K562 (cell line): ENCODE data around the gene KLK7. TPM values are rescaled to one million over a fixed set of nuclear protein-coding genes. Genes with fewer than 3 reads are reported as not detected.

ENCODE experiments used
- ATAC-seq: fragments of 200-7000 bp; cut with Tn5 transposase; 3 replicates; pipeline ENCODE4 v1.9.1; 2020; ENCODE audit warnings: moderate library complexity
- BruUV-seq: library from RNA; stranded (reverse); fragments of 400-500 nt; replicated peaks from 2 replicates; lab custom pipeline; 2021; lab: Mats Ljungman, UMichigan
- CTCF ChIA-PET: fragments of 300-600 bp; formaldehyde crosslinking; extraction: SDS; loops from one replicate; lab custom pipeline; 2021; ENCODE audit warnings: low intra/inter-chr PET ratio; lab: Yijun Ruan, JAX
- POLR2A ChIA-PET: fragments of 300-600, 350-650 bp; sonication (Branson Sonifier 250); formaldehyde crosslinking; extraction: SDS; loops from one replicate; lab custom pipeline; 2021; ENCODE audit warnings: antibody characterized with exemption, inconsistent platforms; lab: Yijun Ruan, JAX
- DNase-seq, 4 experiments: peaks; one replicate each; pipeline versions ENCODE4 v3.0.0 to v3.0.0-alpha.2; 2011 to 2018; ENCODE audit warnings: low spot score in 3 of 4, mixed read lengths in 3 of 4; ENCODE audit errors: extremely low read depth in 1 of 4
- FAIRE-seq: peaks from 2 replicates; lab custom pipeline; 2011; peaks lifted over from hg19 to GRCh38; lab: Jason Lieb, UNC
- H2AFZ ChIP-seq: 2 replicates; pipeline ENCODE4 v1.6.0; 2011; ENCODE audit warnings: low read depth, low read length, control low read depth, inconsistent platforms
- H3K27ac ChIP-seq: fragments of 200-600 bp; 3 replicates; pipeline ENCODE4 v1.8.0; 2011; ENCODE audit warnings: low read depth, mild to moderate bottlenecking, control low read depth, inconsistent platforms, low read length, moderate library complexity, mixed read lengths; ENCODE audit errors: extremely low read depth
- H3K27me3 ChIP-seq, 2 experiments: fragments of 300-600 bp in 1 of 2; 2 replicates in 1 of 2; 3 replicates in 1 of 2; pipeline versions ENCODE4 v1.6.0 to v1.8.0; 2011; ENCODE audit warnings: inconsistent platforms in 2 of 2, low read length in 2 of 2, mild to moderate bottlenecking in 1 of 2, mixed read lengths in 1 of 2, moderate library complexity in 1 of 2; ENCODE audit not compliant: control insufficient read depth in 2 of 2, insufficient read depth in 2 of 2
- H3K36me3 ChIP-seq: fragments of 300-600 bp; 3 replicates; pipeline ENCODE4 v1.8.0; 2011; ENCODE audit warnings: mild to moderate bottlenecking, low read length, inconsistent platforms; ENCODE audit not compliant: control insufficient read depth, insufficient read depth
- H3K4me1 ChIP-seq, 2 experiments: fragments of 200-600 bp in 1 of 2; replicated peaks in 1 of 2; 2 replicates in 1 of 2; 3 replicates in 1 of 2; pipeline versions ENCODE4 v1.5.1 to v1.8.0; 2011; ENCODE audit warnings: inconsistent platforms in 2 of 2, low read length in 2 of 2, mild to moderate bottlenecking in 1 of 2, mixed read lengths in 1 of 2, moderate library complexity in 1 of 2; ENCODE audit not compliant: control insufficient read depth in 2 of 2, insufficient read depth in 2 of 2
- H3K4me2 ChIP-seq: 2 replicates; pipeline ENCODE4 v1.6.1; 2011; ENCODE audit warnings: low read length, control low read depth, inconsistent platforms, mixed read lengths; ENCODE audit not compliant: insufficient read depth
- H3K4me3 ChIP-seq: fragments of 200-600 bp; sonication (generic), shearing (Covaris generic); 2 replicates; pipeline ENCODE4 v1.5.1; 2016; ENCODE audit warnings: control low read depth, inconsistent platforms
- H3K79me2 ChIP-seq: fragments of 200-600 bp; 3 replicates; pipeline ENCODE4 v1.8.0; 2011; ENCODE audit warnings: low read length, inconsistent platforms; ENCODE audit not compliant: control insufficient read depth, insufficient read depth
- H3K9ac ChIP-seq, 2 experiments: 2 replicates each; pipeline versions ENCODE4 v1.6.0 to v1.6.1; 2011; ENCODE audit warnings: low read depth in 2 of 2, low read length in 2 of 2, control low read depth in 1 of 2, inconsistent platforms in 1 of 2, mild to moderate bottlenecking in 1 of 2, mixed read lengths in 1 of 2; ENCODE audit not compliant: insufficient read depth in 1 of 2
- H3K9me1 ChIP-seq: one replicate; pipeline ENCODE4 v1.6.0; 2011; ENCODE audit warnings: inconsistent platforms, mild to moderate bottlenecking, low read length, moderate library complexity; ENCODE audit not compliant: control insufficient read depth, insufficient read depth
- H3K9me3 ChIP-seq: replicated peaks from 2 replicates; pipeline ENCODE4 v1.5.1; 2011; ENCODE audit warnings: low read depth, low read length, inconsistent platforms; ENCODE audit not compliant: control insufficient read depth, insufficient read depth
- H4K20me1 ChIP-seq: replicated peaks from 2 replicates; pipeline ENCODE4 v1.6.1; 2011; ENCODE audit warnings: low read length, inconsistent platforms, mixed read lengths; ENCODE audit not compliant: control insufficient read depth, insufficient read depth
- PHB ChIP-seq: fragments of 250-450 bp; sonication (Bioruptor Pico); IDR thresholded peaks from 2 replicates; pipeline ENCODE4 v1.5.0; 2021
- RBM15 ChIP-seq: fragments of 200-400 bp; formaldehyde crosslinking; IDR thresholded peaks from 2 replicates; pipeline ENCODE4 v1.6.1; 2018; ENCODE audit warnings: mild to moderate bottlenecking, low read length, moderate library complexity; ENCODE audit not compliant: insufficient read depth
- ZNF232 ChIP-seq: sonication (generic); formaldehyde crosslinking; IDR thresholded peaks from 2 replicates; pipeline ENCODE4 v1.8.0; 2022; ENCODE audit warnings: mild to moderate bottlenecking, missing genetic modification reagents
- ZNF436 ChIP-seq: fragments of 250-450, 450-650 bp; sonication (Bioruptor Pico); formaldehyde crosslinking; IDR thresholded peaks from 2 replicates; pipeline ENCODE4 v1.7.0; 2020; ENCODE audit warnings: mild to moderate bottlenecking
- ZNF77 ChIP-seq: fragments of 250-450 bp; sonication (Bioruptor Pico); IDR thresholded peaks from 2 replicates; pipeline ENCODE4 v1.5.0; 2020
- WGBS: fragments of 100-300 bp; shearing (Covaris generic); methylation state at CpG from one replicate; pipeline ENCODE4 v1.1.6; 2016; ENCODE audit warnings: low coverage, mixed read lengths; ENCODE audit not compliant: insufficient coverage; ENCODE audit errors: missing lambda C conversion rate; 5-methylcytosine and 5-hydroxymethylcytosine counted together
- in situ Hi-C: fragments of 300-500 bp; cut with MboI; formaldehyde crosslinking; loops from 4 replicates; pipeline ENCODE4 v1.15.0; 2018; ENCODE audit warnings: inconsistent platforms, mixed read lengths
- intact Hi-C: fragments of 100-400 bp; cut with micrococcal nuclease; formaldehyde crosslinking; loops from 2 replicates; pipeline ENCODE4 v1.14.2; 2022
- polyA plus RNA-seq, 8 experiments: library from polyadenylated mRNA; depleted of rRNA in 4 of 8; stranded (reverse) in 5 of 8; unstranded in 3 of 8; fragments of >200 nt; fragmentation: Nextera tagmentation in 2 of 8; fragmentation: Illumina TruSeq in 1 of 8; extraction: Ambion mirVana in 2 of 8; extraction: Trizol in 1 of 8; gene quantifications; 2 replicates each; pipeline versions ENCODE4 v1.2.1 to v1.2.3, GENCODE V29; 2011 to 2014; ENCODE audit warnings: inconsistent platforms in 1 of 8, missing spikeins in 1 of 8
- total RNA-seq, 7 experiments: library from RNA; depleted of rRNA in 6 of 7; stranded (reverse); fragments of >200 nt in 6 of 7; fragmentation: Illumina TruSeq in 2 of 7; extraction: Trizol in 2 of 7; gene quantifications; 2 replicates each; pipeline versions ENCODE4 v1.2.1 to v1.2.3, GENCODE V29; 2011 to 2021; ENCODE audit warnings: low replicate concordance in 1 of 7
- TF ChIP-seq, protein P1 (sequence below): fragments of 250-450 bp; sonication (Bioruptor Pico); IDR thresholded peaks from 2 replicates; pipeline ENCODE4 v1.5.0; 2020; ENCODE audit warnings: mild to moderate bottlenecking, borderline replicate concordance
- TF ChIP-seq, protein P2 (sequence below): fragments of 250-450 bp; sonication (Bioruptor Pico); IDR thresholded peaks from 2 replicates; pipeline ENCODE4 v1.4.0; 2020; ENCODE audit warnings: mild to moderate bottlenecking, moderate library complexity
- TF ChIP-seq, protein P3 (sequence below): fragments of 200-400 bp; formaldehyde crosslinking; IDR thresholded peaks from 2 replicates; pipeline ENCODE4 v1.6.1; 2017; ENCODE audit warnings: mild to moderate bottlenecking, low read depth, low read length, moderate library complexity
- TF ChIP-seq, protein P4 (sequence below): fragments of 450-650 bp; IDR thresholded peaks from 2 replicates; pipeline ENCODE4 v1.6.1; 2014; ENCODE audit warnings: low read depth, mild to moderate bottlenecking, moderate library complexity, borderline replicate concordance
- TF ChIP-seq, protein P5 (sequence below): fragments of 250-450 bp; sonication (Bioruptor Pico); IDR thresholded peaks from 2 replicates; pipeline ENCODE4 v1.4.0; 2020
- TF ChIP-seq, protein P6 (sequence below): fragments of 450-650 bp; IDR thresholded peaks from 2 replicates; pipeline ENCODE4 v1.6.1; 2016; ENCODE audit warnings: antibody characterized with exemption

KLK7 gene
- total and polyA plus RNA-seq, 9 of the 15 experiments (the other 6 are each of a cell fraction or from before 2014, with no cell fraction given) = 0.03 TPM; not detected in 8

DNA sequence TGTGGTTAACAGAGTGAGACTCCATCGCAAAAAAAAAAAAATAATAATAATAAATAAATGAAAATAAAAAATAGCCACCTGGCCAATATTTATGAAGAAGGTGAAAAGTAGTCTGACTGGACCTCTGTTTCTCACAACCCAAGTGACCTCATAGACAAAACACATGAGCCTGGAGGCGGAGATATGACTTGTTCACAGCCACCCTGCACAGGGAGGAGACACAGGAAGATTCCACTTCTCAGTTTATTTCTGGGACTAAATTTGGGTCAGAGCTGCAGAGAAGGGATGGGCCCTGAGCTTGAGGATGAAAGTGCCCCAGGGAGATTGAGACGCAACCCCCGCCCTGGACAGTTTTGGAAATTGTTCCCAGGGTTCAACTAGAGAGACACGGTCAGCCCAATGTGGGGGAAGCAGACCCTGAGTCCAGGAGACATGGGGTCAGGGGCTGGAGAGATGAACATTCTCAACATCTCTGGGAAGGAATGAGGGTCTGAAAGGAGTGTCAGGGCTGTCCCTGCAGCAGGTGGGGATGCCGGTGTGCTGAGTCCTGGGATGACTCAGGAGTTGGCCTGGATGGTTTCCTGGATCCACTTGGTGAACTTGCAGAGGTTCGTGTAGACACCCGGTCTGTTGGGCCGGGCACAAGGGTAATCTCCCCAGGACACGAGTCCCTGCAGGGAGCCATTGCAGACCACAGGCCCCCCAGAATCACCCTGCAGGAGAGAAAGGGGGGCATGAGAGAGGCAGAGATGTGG, 40.5 kb downstream of the KLK7 start:
- BruUV-seq = no TSS peak
- Histone ChIP-seq H2AFZ (no peak overlapping the region), H3K79me2 (no peaks in the 10 kb centered on the region), H3K27me3 (peaks cover 5 to 9% of the 10 kb centered on the region in 2 experiments; a peak in 4 of 5 replicates), H3K9me1 (no peaks in the 10 kb centered on the region), H3K4me3 (no peak overlapping the region), H3K36me3 (no peaks in the 10 kb centered on the region), H3K9ac (no peak overlapping the region), H3K27ac (no peak overlapping the region), H4K20me1 (no peaks in the 10 kb centered on the region), H3K4me2 (no peak overlapping the region), H3K9me3 (no peaks in the 10 kb centered on the region), H3K4me1 (no peaks in the 10 kb centered on the region)
- FAIRE-seq (no peak), ATAC-seq (no peak), DNase-seq (no peak)
- in situ Hi-C loops (no loop called here), intact Hi-C loops (no loop called here)
- WGBS = 1% methylated on average over 10 of the region's 10 CpGs
- ChIA-PET CTCF (no interaction called here), POLR2A (no interaction called here)
- TF ChIP-seq ZNF77 (CRISPR knock-in tag) = no peak
- no peak for TF ChIP-seq ZNF232
- TF ChIP-seq PHB = no peak
- TF ChIP-seq, protein P1, sequence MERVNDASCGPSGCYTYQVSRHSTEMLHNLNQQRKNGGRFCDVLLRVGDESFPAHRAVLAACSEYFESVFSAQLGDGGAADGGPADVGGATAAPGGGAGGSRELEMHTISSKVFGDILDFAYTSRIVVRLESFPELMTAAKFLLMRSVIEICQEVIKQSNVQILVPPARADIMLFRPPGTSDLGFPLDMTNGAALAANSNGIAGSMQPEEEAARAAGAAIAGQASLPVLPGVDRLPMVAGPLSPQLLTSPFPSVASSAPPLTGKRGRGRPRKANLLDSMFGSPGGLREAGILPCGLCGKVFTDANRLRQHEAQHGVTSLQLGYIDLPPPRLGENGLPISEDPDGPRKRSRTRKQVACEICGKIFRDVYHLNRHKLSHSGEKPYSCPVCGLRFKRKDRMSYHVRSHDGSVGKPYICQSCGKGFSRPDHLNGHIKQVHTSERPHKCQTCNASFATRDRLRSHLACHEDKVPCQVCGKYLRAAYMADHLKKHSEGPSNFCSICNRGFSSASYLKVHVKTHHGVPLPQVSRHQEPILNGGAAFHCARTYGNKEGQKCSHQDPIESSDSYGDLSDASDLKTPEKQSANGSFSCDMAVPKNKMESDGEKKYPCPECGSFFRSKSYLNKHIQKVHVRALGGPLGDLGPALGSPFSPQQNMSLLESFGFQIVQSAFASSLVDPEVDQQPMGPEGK (CRISPR knock-in tag) = no peak
- TF ChIP-seq, protein P2, sequence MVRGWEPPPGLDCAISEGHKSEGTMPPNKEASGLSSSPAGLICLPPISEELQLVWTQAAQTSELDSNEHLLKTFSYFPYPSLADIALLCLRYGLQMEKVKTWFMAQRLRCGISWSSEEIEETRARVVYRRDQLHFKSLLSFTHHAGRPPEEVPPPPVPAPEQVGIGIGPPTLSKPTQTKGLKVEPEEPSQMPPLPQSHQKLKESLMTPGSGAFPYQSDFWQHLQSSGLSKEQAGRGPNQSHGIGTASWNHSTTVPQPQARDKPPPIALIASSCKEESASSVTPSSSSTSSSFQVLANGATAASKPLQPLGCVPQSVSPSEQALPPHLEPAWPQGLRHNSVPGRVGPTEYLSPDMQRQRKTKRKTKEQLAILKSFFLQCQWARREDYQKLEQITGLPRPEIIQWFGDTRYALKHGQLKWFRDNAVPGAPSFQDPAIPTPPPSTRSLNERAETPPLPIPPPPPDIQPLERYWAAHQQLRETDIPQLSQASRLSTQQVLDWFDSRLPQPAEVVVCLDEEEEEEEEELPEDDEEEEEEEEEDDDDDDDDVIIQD (CRISPR knock-in tag) = no peak
- TF ChIP-seq ZNF436 (CRISPR knock-in tag) = no peak
- TF ChIP-seq, protein P3, sequence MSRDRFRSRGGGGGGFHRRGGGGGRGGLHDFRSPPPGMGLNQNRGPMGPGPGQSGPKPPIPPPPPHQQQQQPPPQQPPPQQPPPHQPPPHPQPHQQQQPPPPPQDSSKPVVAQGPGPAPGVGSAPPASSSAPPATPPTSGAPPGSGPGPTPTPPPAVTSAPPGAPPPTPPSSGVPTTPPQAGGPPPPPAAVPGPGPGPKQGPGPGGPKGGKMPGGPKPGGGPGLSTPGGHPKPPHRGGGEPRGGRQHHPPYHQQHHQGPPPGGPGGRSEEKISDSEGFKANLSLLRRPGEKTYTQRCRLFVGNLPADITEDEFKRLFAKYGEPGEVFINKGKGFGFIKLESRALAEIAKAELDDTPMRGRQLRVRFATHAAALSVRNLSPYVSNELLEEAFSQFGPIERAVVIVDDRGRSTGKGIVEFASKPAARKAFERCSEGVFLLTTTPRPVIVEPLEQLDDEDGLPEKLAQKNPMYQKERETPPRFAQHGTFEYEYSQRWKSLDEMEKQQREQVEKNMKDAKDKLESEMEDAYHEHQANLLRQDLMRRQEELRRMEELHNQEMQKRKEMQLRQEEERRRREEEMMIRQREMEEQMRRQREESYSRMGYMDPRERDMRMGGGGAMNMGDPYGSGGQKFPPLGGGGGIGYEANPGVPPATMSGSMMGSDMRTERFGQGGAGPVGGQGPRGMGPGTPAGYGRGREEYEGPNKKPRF = no peak
- TF ChIP-seq, protein P4, sequence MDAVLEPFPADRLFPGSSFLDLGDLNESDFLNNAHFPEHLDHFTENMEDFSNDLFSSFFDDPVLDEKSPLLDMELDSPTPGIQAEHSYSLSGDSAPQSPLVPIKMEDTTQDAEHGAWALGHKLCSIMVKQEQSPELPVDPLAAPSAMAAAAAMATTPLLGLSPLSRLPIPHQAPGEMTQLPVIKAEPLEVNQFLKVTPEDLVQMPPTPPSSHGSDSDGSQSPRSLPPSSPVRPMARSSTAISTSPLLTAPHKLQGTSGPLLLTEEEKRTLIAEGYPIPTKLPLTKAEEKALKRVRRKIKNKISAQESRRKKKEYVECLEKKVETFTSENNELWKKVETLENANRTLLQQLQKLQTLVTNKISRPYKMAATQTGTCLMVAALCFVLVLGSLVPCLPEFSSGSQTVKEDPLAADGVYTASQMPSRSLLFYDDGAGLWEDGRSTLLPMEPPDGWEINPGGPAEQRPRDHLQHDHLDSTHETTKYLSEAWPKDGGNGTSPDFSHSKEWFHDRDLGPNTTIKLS = no peak
- TF ChIP-seq, protein P5, sequence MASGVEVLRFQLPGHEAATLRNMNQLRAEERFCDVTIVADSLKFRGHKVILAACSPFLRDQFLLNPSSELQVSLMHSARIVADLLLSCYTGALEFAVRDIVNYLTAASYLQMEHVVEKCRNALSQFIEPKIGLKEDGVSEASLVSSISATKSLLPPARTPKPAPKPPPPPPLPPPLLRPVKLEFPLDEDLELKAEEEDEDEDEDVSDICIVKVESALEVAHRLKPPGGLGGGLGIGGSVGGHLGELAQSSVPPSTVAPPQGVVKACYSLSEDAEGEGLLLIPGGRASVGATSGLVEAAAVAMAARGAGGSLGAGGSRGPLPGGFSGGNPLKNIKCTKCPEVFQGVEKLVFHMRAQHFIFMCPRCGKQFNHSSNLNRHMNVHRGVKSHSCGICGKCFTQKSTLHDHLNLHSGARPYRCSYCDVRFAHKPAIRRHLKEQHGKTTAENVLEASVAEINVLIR (CRISPR knock-in tag) = no peak
- no peak for TF ChIP-seq RBM15
- TF ChIP-seq, protein P6, sequence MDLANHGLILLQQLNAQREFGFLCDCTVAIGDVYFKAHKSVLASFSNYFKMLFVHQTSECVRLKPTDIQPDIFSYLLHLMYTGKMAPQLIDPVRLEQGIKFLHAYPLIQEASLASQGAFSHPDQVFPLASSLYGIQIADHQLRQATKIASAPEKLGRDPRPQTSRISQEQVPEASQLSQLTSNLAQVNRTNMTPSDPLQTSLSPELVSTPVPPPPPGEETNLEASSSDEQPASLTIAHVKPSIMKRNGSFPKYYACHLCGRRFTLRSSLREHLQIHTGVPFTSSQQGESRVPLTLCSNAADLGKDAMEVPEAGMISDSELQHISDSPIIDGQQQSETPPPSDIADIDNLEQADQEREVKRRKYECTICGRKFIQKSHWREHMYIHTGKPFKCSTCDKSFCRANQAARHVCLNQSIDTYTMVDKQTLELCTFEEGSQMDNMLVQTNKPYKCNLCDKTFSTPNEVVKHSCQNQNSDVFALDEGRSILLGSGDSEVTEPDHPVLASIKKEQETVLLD = no peak
